ENCODE results near the gene GIMAP7. TPM values are rescaled to one million over a fixed set of nuclear protein-coding genes. Genes with fewer than 3 reads are reported as not detected.

The GIMAP7 gene
- total RNA-seq, 1 experiment from 2014 or later = not detected

GRCh38 chr7:150466477-150466876 lies 48.2 kb upstream of the GIMAP7 start:
- Mint-ChIP-seq H3K27me3 (ENCODE audit: insufficient read depth, unreplicated experiment) (peaks cover 16% of the 10 kb centered on the region), H3K36me3 (ENCODE audit: insufficient read depth, unreplicated experiment) (no peaks in the 10 kb centered on the region), H3K4me3 (ENCODE audit: unreplicated experiment) (no peak overlapping the region), H3K4me1 (ENCODE audit: low read depth, unreplicated experiment) (no peaks in the 10 kb centered on the region), H3K9me3 (ENCODE audit: unreplicated experiment) (no peaks in the 10 kb centered on the region), H3K27ac (ENCODE audit: unreplicated experiment) (no peak overlapping the region)
- CTCF ChIA-PET = no interaction called here
- BruUV-seq (replicated peaks) = no TSS peak
- Histone ChIP-seq H3K27me3 (replicated peaks; ENCODE audit: control insufficient read depth, insufficient read depth, low read length) (no peaks in the 10 kb centered on the region), H3K36me3 (ENCODE audit: control insufficient read depth, insufficient read depth, low read length) (no peaks in the 10 kb centered on the region), H3K4me3 (ENCODE audit: low read depth, low read length) (no peak overlapping the region), H3K4me1 (no peaks in the 10 kb centered on the region), H3K9me3 (no peaks in the 10 kb centered on the region)
- TF ChIP-seq CTCF (IDR thresholded peaks at IDR 0.05; ENCODE audit: insufficient read depth in 1 of 2, low read depth in 1 of 2, low read length in 1 of 2, severe bottlenecking in 1 of 2, unreplicated experiment in 1 of 2) = no peak
- DNase-seq = no peak
- POLR2A ChIA-PET = no interaction called here
- intact Hi-C loops (cut with micrococcal nuclease; ENCODE audit: unreplicated experiment) = no loop called here

GRCh38 chr7:150468241-150468640 lies 46.4 kb upstream of the GIMAP7 start:
- BruUV-seq (replicated peaks) = no TSS peak
- CTCF ChIA-PET = no interaction called here
- Histone ChIP-seq H3K4me3 (ENCODE audit: low read depth, low read length) (no peak overlapping the region), H3K27me3 (replicated peaks; ENCODE audit: control insufficient read depth, insufficient read depth, low read length) (no peaks in the 10 kb centered on the region), H3K4me1 (no peaks in the 10 kb centered on the region), H3K9me3 (no peaks in the 10 kb centered on the region), H3K36me3 (ENCODE audit: control insufficient read depth, insufficient read depth, low read length) (no peaks in the 10 kb centered on the region)
- peaks cover 21% of the 10 kb centered on the region for H3K27me3 Mint-ChIP-seq (ENCODE audit: insufficient read depth, unreplicated experiment)
- no peaks in the 10 kb centered on the region for H3K36me3 Mint-ChIP-seq (ENCODE audit: insufficient read depth, unreplicated experiment)
- intact Hi-C loops (cut with micrococcal nuclease; ENCODE audit: unreplicated experiment) = no loop called here
- no peak overlapping the region for H3K27ac Mint-ChIP-seq (ENCODE audit: unreplicated experiment)
- no peak overlapping the region for H3K4me3 Mint-ChIP-seq (ENCODE audit: unreplicated experiment)
- TF ChIP-seq CTCF (IDR thresholded peaks at IDR 0.05; ENCODE audit: insufficient read depth in 1 of 2, low read depth in 1 of 2, low read length in 1 of 2, severe bottlenecking in 1 of 2, unreplicated experiment in 1 of 2) = no peak
- H3K4me1 Mint-ChIP-seq (ENCODE audit: low read depth, unreplicated experiment) = no peaks in the 10 kb centered on the region
- no peaks in the 10 kb centered on the region for H3K9me3 Mint-ChIP-seq (ENCODE audit: unreplicated experiment)
- no peak for DNase-seq
- POLR2A ChIA-PET = no interaction called here

- no peak overlapping the region for H3K4me3 Mint-ChIP-seq (ENCODE audit: unreplicated experiment)
- no peaks in the 10 kb centered on the region for H3K36me3 Mint-ChIP-seq (ENCODE audit: insufficient read depth, unreplicated experiment)
- Histone ChIP-seq H3K9me3 (no peaks in the 10 kb centered on the region; the same call in 1 of the 2 replicates), H3K4me1 (no peaks in the 10 kb centered on the region), H3K36me3 (ENCODE audit: control insufficient read depth, insufficient read depth, low read length) (no peaks in the 10 kb centered on the region), H3K4me3 (ENCODE audit: low read depth, low read length) (no peak overlapping the region), H3K27me3 (replicated peaks; ENCODE audit: control insufficient read depth, insufficient read depth, low read length) (no peaks in the 10 kb centered on the region; the same call in 1 of the 2 replicates)
- no TSS peak for BruUV-seq (replicated peaks)
- intact Hi-C loops (cut with micrococcal nuclease; ENCODE audit: unreplicated experiment) = no loop called here
- no peaks in the 10 kb centered on the region for H3K4me1 Mint-ChIP-seq (ENCODE audit: low read depth, unreplicated experiment)
- H3K9me3 Mint-ChIP-seq (ENCODE audit: unreplicated experiment) = peaks cover 13% of the 10 kb centered on the region
- DNase-seq = no peak
- no peak for TF ChIP-seq CTCF (IDR thresholded peaks at IDR 0.05; ENCODE audit: insufficient read depth in 1 of 2, low read depth in 1 of 2, low read length in 1 of 2, severe bottlenecking in 1 of 2, unreplicated experiment in 1 of 2)
- ChIA-PET CTCF (no interaction called here), POLR2A (no interaction called here)
- peaks cover 29% of the 10 kb centered on the region for H3K27me3 Mint-ChIP-seq (ENCODE audit: insufficient read depth, unreplicated experiment)
- H3K27ac Mint-ChIP-seq (ENCODE audit: unreplicated experiment) = no peak overlapping the region
Observed at GRCh38 chr7:150471886-150472285, 42.8 kb upstream of the GIMAP7 start.

Measured in Caco-2 (cell line).